Mucosa of descending colon (tissue), 3 donors: Measurements from ENCODE around the gene PDE4D. TPM values are rescaled to one million over a fixed set of nuclear protein-coding genes. Genes with fewer than 3 reads are reported as not detected.

ENCODE experiments used
- ATAC-seq: fragments of 200-7000 bp; cut with Tn5 transposase; one replicate; pipeline ENCODE4 v1.9.1; 2020; ENCODE audit warnings: mild to moderate bottlenecking, moderate library complexity
- DNase-seq, 3 donors: peaks; one replicate each; pipeline ENCODE4 v3.0.0-alpha.2; 2020
- H3K36me3 ChIP-seq: fragments of 200-600 bp; one replicate; pipeline ENCODE4 v1.8.0; 2021; ENCODE audit warnings: low read depth, mild to moderate bottlenecking
- H3K4me1 ChIP-seq: fragments of 200-600 bp; one replicate; pipeline ENCODE4 v1.8.0; 2021; ENCODE audit warnings: low read depth, mild to moderate bottlenecking
- H3K4me3 ChIP-seq: fragments of 200-600 bp; one replicate; pipeline ENCODE4 v1.8.0; 2021; ENCODE audit warnings: mild to moderate bottlenecking
- H3K9me3 ChIP-seq: fragments of 200-600 bp; one replicate; pipeline ENCODE4 v1.8.0; 2021; ENCODE audit warnings: mild to moderate bottlenecking
- CTCF ChIP-seq: fragments of 200-600 bp; IDR thresholded peaks from one replicate; pipeline ENCODE4 v1.8.0; 2022; ENCODE audit warnings: antibody characterized with exemption, mild to moderate bottlenecking
- intact Hi-C, 2 donors: fragments of 100-400 bp; cut with DNase I in 1 of 2; cut with micrococcal nuclease in 1 of 2; formaldehyde crosslinking; loops; one replicate each; pipeline versions ENCODE4 v1.11.0 to v1.11.1; 2022; cut with DNase I, micrococcal nuclease
- total RNA-seq, 3 donors: library from RNA; stranded (reverse); fragmentation: NEBNext Ultra II Directional in 2 of 3; extraction: Animal tissue kit (Norgen Biotek cat#: 25700) in 2 of 3; gene quantifications; one replicate each; pipeline versions ENCODE4 v1.2.1 to v1.2.4, GENCODE V29; 2021 to 2023
- donor health status: DM: no; HTN: no; CAD: no; lungs with moderate emphysema.
- donor health status: DM: no; HTN: no; CAD: no.
- donor health status: DM: no; HTN: yes; CAD: no.

Gene PDE4D
- total RNA-seq, 3 donors from 2014 or later: 37.9 to 137 (median 100) TPM

GRCh38 chr5:59266410-59266809 is 627.1 kb downstream of the PDE4D start:
- TF ChIP-seq CTCF: no peak
- intact Hi-C loops: loop anchor here in 1 of 2 donors (10.0 kb wide), 1 partner anchor 98 kb away; no protein-coding TSS in a partner anchor
- ATAC-seq: peak; percentile 95
- H3K4me1 ChIP-seq: peaks cover 18% of the 10 kb centered on the region
- H3K9me3 ChIP-seq: no peaks in the 10 kb centered on the region
- no peak overlapping the region for H3K4me3 ChIP-seq
- peak in 1 of 3 donors; percentile 52 for DNase-seq
- H3K36me3 ChIP-seq: no peaks in the 10 kb centered on the region

GRCh38 chr5:59264639-59265245 is 628.8 kb downstream of the PDE4D start:
- no peak for DNase-seq
- no peak for ATAC-seq
- H3K4me3 ChIP-seq: no peak overlapping the region
- H3K36me3 ChIP-seq: no peaks in the 10 kb centered on the region
- TF ChIP-seq CTCF: no peak
- intact Hi-C loops: loop anchor here in 1 of 2 donors (10.0 kb wide), 1 partner anchor 100 kb away; no protein-coding TSS in a partner anchor
- no peaks in the 10 kb centered on the region for H3K9me3 ChIP-seq
- peaks cover 12% of the 10 kb centered on the region for H3K4me1 ChIP-seq

GRCh38 chr5:59264013-59264412 is 629.5 kb downstream of the PDE4D start:
- H3K36me3 ChIP-seq: no peaks in the 10 kb centered on the region
- no peak for DNase-seq
- no peak for TF ChIP-seq CTCF
- intact Hi-C loops: loop anchor here in 1 of 2 donors (10.0 kb wide), 1 partner anchor 101 kb away; no protein-coding TSS in a partner anchor
- peaks cover 12% of the 10 kb centered on the region for H3K4me1 ChIP-seq
- no peak overlapping the region for H3K4me3 ChIP-seq
- ATAC-seq: no peak
- no peaks in the 10 kb centered on the region for H3K9me3 ChIP-seq

GRCh38 chr5:59261969-59262368 is 631.6 kb downstream of the PDE4D start:
- Histone ChIP-seq H3K36me3 (no peaks in the 10 kb centered on the region), H3K4me1 (peaks cover 7% of the 10 kb centered on the region), H3K4me3 (no peak overlapping the region), H3K9me3 (no peaks in the 10 kb centered on the region)
- ATAC-seq (no peak), DNase-seq (no peak)
- intact Hi-C loops: loop anchor here in 1 of 2 donors (10.0 kb wide), 1 partner anchor 103 kb away; no protein-coding TSS in a partner anchor
- TF ChIP-seq CTCF: no peak

GRCh38 chr5:59260973-59261372 is 632.6 kb downstream of the PDE4D start:
- peak; percentile 40 for ATAC-seq
- Histone ChIP-seq H3K9me3 (no peaks in the 10 kb centered on the region), H3K36me3 (no peaks in the 10 kb centered on the region), H3K4me3 (no peak overlapping the region), H3K4me1 (no peaks in the 10 kb centered on the region)
- intact Hi-C loops: loop anchor here in 1 of 2 donors (10.0 kb wide), 1 partner anchor 104 kb away; no protein-coding TSS in a partner anchor
- DNase-seq: no peak
- TF ChIP-seq CTCF: no peak
